Ishikawa (cell line): ENCODE results near the gene R3HDM2.

Source experiments
- CEBPB ChIP-seq: IDR thresholded peaks from 2 replicates; pipeline ENCODE4 v1.6.1; 2012
- CREB1 ChIP-seq: IDR thresholded peaks from 2 replicates; pipeline ENCODE4 v1.6.1; 2012; ENCODE audit warnings: low read depth
- EGR1 ChIP-seq: IDR thresholded peaks from 2 replicates; pipeline ENCODE4 v1.6.1; 2012
- EP300 ChIP-seq: IDR thresholded peaks from 2 replicates; pipeline ENCODE4 v1.6.1; 2012; ENCODE audit warnings: borderline replicate concordance
- FOXM1 ChIP-seq: IDR thresholded peaks from 2 replicates; pipeline ENCODE4 v1.6.1; 2012; ENCODE audit warnings: low read depth, borderline replicate concordance
- NFIC ChIP-seq: IDR thresholded peaks from 2 replicates; pipeline ENCODE4 v1.6.1; 2012
- RAD21 ChIP-seq: IDR thresholded peaks from 2 replicates; pipeline ENCODE4 v1.6.1; 2012; ENCODE audit warnings: low read depth
- TAF1 ChIP-seq: IDR thresholded peaks from 2 replicates; pipeline ENCODE4 v1.6.1; 2012; ENCODE audit warnings: low read depth, mild to moderate bottlenecking
- TCF12 ChIP-seq: IDR thresholded peaks from 2 replicates; pipeline ENCODE4 v1.6.1; 2012; ENCODE audit warnings: low read depth
- TEAD4 ChIP-seq: IDR thresholded peaks from 2 replicates; pipeline ENCODE4 v1.6.1; 2012
- YY1 ChIP-seq: IDR thresholded peaks from 2 replicates; pipeline ENCODE4 v1.6.1; 2012; ENCODE audit warnings: low read depth
- ZBTB7A ChIP-seq: IDR thresholded peaks from 2 replicates; pipeline ENCODE4 v1.6.1; 2012; ENCODE audit warnings: low read depth
- TF ChIP-seq, protein P1 (sequence below): IDR thresholded peaks from 2 replicates; pipeline ENCODE4 v1.6.1; 2012; ENCODE audit warnings: low read depth, mild to moderate bottlenecking
- TF ChIP-seq, protein P2 (sequence below): IDR thresholded peaks from 2 replicates; pipeline ENCODE4 v1.6.1; 2012
- TF ChIP-seq, protein P3 (sequence below): IDR thresholded peaks from 2 replicates; pipeline ENCODE4 v1.6.1; 2012

Gene R3HDM2

DNA sequence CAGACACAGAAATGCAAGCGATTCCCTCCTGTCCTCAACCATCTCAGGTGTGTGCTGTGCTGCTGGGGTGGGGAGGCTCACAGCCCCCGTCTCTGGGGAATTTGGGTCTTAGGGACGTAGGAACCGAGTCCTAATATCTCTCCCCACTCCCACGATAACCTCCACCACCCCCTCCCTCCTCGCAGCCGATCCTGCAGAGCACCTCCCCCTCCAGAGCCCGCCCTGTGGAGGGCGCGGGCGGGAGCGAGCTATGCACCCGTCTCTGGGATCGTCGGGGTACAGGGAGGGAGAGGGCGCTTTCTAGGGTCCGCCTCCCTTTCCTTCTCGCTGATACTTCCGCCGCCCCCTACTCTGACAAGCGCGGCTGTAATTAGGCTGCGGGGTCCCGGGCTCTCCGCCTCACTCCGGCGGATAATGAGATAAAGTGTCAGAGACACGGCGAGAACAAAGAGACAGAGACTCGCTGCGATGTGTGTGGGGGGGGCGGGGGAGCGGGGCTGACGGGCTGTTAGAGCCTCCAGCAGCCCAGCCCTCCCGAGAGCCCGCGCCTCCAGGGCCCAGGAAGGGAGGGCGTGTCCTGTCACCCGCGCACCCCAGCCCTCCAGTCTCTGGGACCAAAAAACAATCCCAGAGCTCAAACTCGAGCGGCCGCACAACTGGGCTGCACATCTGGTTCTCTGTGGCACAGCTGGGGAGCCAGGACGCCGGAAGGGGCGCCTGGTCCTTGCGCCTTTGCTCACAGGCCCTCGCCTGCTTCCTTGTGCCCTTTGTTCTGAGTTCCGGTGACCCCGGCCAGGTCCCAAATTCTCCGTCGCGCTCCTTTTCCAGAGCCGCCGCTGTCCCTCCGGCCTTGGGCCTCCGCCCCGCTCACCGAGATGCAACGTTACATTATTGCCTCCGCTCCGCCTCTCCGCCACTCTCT is 192.7 kb downstream of the R3HDM2 start:
- TF ChIP-seq, protein P1, sequence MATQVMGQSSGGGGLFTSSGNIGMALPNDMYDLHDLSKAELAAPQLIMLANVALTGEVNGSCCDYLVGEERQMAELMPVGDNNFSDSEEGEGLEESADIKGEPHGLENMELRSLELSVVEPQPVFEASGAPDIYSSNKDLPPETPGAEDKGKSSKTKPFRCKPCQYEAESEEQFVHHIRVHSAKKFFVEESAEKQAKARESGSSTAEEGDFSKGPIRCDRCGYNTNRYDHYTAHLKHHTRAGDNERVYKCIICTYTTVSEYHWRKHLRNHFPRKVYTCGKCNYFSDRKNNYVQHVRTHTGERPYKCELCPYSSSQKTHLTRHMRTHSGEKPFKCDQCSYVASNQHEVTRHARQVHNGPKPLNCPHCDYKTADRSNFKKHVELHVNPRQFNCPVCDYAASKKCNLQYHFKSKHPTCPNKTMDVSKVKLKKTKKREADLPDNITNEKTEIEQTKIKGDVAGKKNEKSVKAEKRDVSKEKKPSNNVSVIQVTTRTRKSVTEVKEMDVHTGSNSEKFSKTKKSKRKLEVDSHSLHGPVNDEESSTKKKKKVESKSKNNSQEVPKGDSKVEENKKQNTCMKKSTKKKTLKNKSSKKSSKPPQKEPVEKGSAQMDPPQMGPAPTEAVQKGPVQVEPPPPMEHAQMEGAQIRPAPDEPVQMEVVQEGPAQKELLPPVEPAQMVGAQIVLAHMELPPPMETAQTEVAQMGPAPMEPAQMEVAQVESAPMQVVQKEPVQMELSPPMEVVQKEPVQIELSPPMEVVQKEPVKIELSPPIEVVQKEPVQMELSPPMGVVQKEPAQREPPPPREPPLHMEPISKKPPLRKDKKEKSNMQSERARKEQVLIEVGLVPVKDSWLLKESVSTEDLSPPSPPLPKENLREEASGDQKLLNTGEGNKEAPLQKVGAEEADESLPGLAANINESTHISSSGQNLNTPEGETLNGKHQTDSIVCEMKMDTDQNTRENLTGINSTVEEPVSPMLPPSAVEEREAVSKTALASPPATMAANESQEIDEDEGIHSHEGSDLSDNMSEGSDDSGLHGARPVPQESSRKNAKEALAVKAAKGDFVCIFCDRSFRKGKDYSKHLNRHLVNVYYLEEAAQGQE: no peak
- TF ChIP-seq TCF12 (no peak), EGR1 (no peak), CEBPB (no peak), FOXM1 (no peak), ZBTB7A (no peak), TEAD4 (no peak), EP300 (no peak), CREB1 (no peak), TAF1 (no peak), YY1 (no peak)
- TF ChIP-seq, protein P2, sequence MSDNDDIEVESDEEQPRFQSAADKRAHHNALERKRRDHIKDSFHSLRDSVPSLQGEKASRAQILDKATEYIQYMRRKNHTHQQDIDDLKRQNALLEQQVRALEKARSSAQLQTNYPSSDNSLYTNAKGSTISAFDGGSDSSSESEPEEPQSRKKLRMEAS: no peak

DNA sequence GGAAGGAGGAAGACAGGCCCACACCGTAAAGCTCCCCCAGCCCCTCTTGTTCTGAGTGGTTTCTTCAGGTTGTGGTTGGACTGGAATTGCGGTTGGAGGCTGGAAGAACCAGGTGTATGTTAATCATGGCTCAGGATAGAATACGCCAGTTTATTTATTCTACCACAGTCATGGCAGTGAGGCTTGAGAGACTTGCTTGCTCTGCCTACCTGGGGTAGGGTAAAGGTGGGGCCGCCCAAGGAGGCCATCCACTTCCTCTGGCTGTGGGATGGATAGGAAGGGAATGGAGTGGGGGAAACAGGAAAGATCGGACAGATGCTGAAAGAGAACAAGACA is 193.3 kb downstream of the R3HDM2 start:
- TF ChIP-seq CEBPB (no peak), CREB1 (no peak), TEAD4 (no peak)

DNA sequence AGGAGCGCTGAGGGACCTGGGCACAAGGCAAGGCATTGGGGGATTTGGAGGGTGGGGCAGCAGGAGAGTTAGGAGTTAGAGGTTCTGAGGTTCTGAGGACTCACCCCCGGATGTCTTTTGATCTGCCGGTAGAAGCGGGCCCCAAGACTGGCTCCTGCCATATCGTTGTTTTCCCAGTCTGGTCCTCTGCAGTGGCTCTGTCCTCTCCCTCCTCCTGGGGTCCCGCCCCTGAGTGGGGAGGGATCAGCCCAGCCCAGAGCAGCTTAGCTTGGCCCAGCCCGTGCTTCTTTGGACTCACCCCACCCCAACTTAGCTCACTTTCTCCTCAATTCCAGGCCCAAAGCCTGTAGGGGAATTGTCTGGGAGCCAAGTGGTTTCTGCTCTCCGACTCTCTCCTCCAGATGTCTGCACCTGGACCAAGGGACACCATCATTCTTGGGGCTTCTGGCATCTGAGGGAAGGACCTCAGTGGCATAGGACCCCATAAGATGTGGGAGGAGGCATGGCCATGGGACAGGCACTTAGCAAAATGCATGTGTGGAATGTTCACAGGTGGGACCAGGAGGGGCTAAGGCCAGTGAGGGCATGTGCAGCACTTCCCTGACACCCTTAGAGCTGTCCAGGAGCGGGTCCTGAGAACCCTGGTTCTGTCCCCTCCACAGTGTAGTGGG is 193.8 kb downstream of the R3HDM2 start:
- TF ChIP-seq, protein P2: 0 out of 2 replicates have a peak, but pooled peaks have one; percentile 7
- no peak for TF ChIP-seq EGR1
- TF ChIP-seq, protein P1: 0 out of 2 replicates have a peak, but pooled peaks have one; percentile 22

DNA sequence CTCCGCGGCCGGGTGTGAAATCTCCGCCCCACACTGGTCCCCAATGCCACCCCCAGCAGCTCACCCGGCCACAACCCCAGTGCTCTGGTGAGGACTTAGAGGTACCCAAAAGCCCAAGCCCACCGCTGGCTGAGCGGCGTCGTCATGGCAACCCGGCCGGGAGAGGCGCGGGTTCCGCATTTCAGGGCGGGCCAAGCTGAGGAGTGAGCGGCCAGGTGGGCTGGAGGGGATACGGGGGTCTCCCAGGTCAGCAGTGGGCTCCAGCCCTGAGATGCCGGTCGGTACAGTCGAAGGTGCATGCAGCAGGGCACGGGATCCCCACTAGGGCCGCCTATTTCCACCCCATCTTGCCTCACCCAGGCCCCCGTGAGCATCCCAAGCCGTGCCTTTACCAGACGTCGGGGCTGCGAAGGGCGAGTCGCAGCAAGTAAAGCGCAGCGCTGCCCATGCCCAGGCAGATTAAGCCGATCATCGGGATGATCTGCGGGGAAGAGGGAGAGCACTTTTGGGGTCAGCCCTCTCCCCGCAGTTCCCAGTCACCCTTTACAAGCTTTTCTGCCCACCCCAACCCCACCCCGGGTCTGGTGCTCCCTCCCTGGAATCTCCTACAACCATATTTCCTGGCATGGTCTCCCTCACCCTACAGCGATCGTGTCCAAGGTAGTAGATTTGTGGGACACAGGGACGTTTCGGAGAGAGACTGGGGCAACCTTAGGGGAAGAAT is 194.5 kb downstream of the R3HDM2 start:
- no peak for TF ChIP-seq TEAD4
- no peak for TF ChIP-seq YY1
- TF ChIP-seq RAD21: no peak
- TF ChIP-seq CREB1: no peak
- no peak for TF ChIP-seq FOXM1
- TF ChIP-seq EGR1: no peak
- no peak for TF ChIP-seq EP300
- TF ChIP-seq NFIC: no peak
- TF ChIP-seq, protein P3, sequence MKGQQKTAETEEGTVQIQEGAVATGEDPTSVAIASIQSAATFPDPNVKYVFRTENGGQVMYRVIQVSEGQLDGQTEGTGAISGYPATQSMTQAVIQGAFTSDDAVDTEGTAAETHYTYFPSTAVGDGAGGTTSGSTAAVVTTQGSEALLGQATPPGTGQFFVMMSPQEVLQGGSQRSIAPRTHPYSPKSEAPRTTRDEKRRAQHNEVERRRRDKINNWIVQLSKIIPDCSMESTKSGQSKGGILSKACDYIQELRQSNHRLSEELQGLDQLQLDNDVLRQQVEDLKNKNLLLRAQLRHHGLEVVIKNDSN: no peak
- TF ChIP-seq TCF12: no peak
- TF ChIP-seq, protein P1: no peak
- TF ChIP-seq ZBTB7A: no peak
- TF ChIP-seq, protein P2: no peak
